Activated T-helper 1 cell treated with anti-CD3 and anti-CD28 coated beads, Interleukin-2, amount 50 U/mL, for 16 hours (primary cell): ENCODE measurements around the gene FOSL1.

Source experiments
- DNase-seq, 2 donors: peaks; one replicate each; pipeline ENCODE4 v3.0.0-alpha.2; 2020; ENCODE audit warnings: low read depth in 1 of 2, low spot score in 1 of 2

FOSL1 gene

DNA sequence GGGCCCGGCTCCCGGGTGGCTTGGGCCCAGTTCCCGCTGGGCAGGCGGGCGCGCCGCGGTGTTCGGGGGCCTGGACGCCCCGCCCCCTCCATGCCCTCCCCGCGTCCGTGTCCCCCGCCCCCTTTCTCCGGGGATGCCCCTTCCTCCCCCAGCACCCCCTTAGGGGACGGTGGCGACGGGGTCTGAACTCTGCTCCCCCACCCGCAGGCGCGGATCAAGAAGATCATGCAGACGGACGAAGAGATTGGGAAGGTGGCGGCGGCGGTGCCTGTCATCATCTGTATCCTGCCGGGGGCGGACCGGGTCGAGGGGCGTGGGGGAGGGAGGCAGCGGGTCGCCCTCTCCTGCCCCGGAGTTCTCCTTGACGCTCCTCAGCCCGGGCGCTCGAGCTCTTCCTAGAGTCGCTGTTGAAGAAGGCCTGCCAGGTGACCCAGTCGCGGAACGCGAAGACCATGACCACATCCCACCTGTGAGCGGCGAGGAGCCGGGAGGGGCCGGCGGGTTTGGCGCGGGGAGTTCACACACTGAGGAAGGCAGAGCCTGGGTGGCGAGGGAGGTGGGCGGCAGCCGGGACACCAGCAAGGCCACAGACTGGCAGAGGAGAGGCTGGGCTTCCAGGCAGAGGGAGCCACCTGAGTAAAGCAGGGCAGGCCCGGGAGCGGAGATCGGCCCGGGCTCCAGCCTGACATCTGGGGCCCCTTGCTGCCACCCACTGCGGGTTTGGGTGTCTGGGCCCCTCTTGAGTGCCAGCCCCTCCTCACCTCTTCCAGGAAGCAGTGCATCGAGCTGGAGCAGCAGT lies 19.6 kb upstream of the FOSL1 start:
- DNase-seq = peak in 1 of 2 donors; percentile 28

DNA sequence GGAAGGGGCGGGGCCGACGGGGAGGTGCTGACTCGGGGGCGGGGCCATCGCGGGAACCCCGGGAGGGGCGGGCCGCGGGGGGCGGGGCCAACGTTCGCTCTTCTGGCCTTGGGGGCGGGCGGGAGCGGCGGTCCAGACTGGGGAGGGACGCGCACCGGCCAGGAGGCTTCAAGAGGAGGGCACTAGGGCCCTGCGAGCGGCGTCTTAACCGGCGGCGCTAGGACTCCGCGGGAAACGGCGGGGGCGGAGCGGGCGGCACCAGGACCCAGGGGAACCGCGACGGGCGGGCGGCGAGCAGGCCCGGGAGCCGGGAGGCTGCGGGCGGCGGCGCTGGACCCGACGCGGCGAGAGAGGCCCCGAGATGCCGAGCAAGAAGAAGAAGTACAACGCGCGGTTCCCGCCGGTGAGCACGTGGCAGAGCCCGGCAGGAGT lies 19.0 kb upstream of the FOSL1 start, which contains the start of gene DRAP1:
Gene DRAP1, plus strand, starts transcription at position 286 of the 432 bp plus-strand sequence. Its CDS starts 76 bp downstream, at position 362.
- DNase-seq = peak; percentile 98 to 100

DNA sequence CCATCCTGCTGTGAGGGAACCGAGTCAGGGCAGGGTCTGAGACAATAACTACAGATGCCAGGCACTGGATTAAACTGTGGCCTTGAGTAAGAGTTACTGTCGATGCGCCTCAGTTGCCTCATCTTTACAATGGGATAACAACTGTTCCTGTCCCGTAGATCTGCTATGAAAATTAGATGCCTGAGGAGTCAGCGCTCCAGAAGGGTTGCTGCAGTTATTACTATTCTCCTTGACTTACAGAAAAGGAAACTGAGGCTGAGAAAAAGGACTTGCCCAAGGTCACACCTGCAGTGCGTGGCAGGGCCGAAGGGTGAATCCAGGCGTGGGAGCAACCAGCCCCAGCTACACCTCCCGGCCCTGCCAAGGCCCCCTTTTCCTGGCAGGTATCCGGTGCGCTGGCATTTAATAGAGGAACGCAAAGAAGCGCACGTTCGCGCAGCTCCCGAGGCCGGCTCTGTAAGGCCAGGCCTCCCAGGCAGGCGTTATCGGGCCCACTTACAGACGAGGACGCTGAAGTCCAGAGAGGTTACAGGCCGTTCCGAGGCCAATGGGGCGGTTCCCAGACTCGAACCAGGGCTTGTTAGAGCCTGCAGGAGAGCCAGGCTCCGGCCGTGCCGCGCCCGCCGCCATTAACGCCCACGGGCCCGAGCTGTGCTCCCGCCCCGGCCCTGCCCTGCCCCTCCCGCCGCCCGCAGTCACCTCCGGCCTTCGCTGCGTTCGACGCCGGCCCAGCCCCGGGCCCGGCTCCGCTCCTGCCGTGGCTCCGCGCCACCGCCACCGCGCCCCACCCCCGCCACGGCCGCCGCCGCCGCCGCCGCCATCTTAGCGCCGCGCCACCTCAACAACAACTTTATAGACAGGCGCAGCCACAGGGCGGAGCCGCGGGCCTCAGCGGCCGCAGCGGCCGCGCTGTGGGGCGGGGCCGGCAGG lies 18.3 kb upstream of the FOSL1 start, which contains the start of gene C11orf68:
Gene C11orf68, minus strand, starts transcription at position 852 of the 930 bp plus-strand sequence. Its CDS starts 31 bp downstream, at position 821.
- peak in 1 of 2 donors; percentile 10 for DNase-seq

DNA sequence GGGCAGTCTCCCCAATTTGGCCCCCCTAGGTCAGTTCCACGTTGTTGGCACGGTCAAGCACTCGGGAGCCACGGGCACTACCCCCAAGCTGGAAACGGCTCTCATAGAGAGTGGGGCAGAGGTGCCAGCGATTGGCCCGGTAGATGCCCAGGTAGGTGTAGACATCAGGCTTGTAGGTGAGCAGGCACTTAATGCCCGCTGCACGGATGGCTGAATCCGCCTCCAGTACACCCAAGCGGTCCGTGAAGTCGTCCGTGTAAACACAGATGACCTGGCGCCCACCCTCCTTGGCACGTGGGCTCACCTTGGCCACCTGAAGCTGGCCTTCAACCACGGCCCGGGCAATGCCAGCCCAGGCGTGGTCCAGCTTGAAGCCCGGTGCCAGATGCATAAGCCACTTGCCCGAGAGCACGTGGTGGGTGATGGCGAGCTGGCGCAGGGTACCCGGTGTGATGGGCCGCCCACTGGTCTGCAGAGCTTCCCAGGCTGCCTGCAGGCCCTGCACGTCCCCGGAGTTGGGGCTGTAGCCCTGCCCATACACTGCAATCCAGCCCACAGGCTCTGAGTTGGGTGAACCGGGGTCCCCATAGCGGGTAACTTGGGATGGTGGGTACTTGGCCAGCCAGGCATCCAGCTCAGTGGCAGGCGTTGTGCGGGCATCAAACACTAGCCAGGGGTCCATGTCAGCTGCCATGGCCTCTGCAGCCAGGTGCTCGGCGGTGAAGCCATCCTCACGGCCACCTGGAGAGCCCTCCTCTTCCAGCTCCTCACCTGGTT lies 17.4 kb upstream of the FOSL1 start:
- no peak for DNase-seq

DNA sequence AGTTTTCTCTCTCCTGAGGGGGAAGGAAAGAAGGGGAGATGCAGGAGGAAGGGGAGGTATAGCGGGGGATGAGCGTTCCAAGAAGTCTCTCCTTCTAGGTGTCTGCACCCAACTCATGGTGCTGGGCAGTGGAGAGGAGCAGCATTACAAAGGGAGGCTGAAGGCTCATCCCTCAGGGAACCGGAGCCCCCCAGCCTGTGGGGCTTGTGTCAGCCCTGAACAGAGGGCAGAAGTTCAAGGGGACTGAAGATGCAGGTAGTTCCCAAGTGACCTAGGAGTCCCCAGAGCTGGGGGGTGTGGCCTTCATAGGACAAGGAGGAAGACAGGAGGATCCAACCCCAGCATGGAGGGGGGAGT lies 16.9 kb upstream of the FOSL1 start:
- DNase-seq = no peak

DNA sequence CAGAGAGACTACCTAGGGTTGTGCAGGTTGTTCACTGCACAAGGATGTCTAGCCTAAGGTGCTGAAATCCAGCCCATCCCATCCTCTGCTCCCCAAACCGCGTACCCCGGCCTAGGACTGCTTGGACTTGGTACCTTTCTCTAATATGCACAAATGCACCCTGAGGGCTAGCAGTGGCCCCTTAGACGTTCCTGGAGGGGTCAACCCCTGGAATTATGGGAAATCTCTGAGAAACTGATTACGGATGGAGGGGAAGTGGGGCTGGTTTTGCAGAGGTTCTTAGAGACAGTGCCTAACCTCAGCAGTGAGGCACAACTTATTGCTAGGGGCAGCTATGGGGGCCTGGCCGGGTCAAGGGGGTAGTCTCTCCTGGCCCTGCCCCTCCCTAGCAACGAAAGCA lies 16.2 kb upstream of the FOSL1 start:
- no peak for DNase-seq

DNA sequence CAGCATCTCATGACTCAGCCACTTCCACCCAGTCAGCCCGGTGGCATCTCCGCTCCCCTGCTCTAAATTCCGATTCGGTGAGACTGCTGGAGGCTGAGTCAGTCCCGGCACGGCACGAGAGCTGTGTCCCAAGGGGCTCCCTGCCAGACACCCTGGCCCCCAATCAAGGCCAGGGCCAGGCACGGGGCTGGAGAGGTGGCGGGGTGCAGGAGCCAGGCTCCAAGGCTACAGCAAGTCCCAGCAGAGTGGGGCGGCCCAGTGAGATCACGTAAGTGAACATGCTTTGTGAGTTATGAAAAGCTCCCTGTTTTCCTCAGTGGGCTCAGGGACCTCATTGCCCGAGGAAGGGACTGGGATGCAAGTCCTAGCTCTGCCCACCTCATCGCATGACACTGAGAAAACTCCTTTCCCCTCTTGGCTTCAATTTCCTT lies 15.6 kb upstream of the FOSL1 start:
- DNase-seq = no peak

DNA sequence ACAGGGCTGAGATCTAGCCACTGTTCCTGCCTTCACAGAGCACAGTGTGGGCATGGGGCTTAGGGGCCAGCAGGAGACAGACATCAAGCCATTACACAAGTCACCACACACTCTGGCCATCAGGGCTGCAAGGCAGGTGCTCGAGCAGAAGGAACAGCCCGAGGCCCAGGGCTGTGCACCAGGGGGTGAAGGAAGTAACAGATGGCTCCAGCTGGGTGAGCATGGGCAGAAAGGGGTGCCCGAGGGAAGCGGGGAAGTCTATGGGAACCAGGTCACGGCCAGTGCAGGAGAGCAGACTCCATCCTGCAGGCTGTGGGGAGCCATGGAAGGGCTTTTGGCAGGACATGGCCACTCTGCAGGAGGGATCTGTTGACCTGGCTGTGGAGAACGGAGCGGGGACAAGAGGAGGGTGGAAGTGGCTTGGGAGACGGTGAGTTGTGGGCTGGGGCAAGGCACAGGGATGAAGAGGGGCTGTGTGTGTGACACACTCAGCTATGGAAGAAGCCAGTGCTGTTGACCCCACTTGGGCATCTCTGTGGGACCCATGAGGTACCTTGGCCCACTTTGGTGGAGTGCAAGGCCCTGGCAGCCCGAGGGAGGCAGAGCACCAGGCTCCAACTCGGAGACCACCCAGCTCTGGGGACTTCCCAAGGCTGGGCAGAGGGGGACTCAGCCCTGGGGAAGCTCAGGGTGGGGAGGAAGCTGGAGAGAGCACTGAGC lies 15.1 kb upstream of the FOSL1 start:
- DNase-seq = no peak

DNA sequence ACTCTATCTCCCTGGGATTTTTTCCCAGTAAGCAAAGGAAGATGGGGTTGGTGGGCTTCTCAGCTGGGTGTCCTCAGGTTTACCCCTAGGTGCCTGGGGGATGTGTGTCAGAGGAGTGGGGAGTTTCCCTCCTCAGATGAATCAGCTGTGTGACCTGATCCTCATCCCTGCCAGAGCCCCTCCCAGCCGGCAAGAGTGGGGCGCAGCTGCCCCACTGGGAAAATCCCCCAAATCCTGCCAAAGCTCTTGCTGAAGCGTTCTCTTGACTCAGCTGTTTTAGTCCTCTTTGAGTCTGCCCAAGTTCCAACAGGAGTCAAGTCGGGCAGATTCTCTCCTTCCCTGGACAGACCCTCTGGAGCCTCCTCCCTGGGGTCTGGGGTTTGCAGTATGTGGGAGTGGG lies 12.7 kb upstream of the FOSL1 start:
- no peak for DNase-seq

DNA sequence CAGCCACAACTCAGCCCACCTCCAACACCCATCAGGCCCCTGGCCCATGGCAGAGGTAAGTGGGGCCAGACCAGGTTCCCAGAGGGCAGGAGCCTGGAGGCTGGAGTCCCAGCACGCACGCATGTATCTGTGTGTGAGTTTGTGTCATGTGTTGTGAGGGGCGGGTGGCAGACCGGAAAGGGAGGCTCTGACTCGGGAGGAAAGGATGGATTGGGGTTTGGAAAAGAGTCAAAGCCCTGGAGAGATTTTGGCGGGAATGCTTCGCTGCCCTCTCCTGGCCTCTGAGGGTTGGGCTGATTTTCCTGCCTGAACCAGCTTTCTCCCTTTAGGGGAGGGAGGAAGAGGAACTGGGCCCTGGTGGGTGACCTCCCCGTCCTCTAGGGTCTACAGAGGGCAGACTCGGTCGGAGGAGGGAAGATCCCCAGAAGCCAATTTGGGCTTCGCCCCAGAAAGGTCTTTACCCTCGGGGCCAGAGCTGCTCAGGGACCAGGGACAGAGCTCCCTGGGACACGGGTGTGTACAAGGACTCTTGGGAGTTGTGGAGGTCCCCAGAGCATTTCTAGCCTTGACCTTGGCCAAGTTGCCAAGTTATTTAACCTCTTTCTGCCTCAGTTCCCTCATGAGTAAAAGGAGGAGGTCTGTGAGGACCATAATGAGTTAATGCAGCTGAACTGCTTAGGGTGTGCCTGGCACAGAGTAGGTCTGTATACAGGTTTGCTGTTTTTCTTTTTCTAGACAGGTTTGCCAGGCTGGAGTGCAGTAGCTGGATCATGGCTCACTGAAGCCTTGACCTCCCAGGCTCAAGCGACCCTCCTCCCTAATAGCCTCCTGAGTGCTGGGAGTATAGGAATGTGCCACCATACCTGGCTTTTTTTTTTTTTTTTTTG lies 11.7 kb upstream of the FOSL1 start:
- no peak for DNase-seq

DNA sequence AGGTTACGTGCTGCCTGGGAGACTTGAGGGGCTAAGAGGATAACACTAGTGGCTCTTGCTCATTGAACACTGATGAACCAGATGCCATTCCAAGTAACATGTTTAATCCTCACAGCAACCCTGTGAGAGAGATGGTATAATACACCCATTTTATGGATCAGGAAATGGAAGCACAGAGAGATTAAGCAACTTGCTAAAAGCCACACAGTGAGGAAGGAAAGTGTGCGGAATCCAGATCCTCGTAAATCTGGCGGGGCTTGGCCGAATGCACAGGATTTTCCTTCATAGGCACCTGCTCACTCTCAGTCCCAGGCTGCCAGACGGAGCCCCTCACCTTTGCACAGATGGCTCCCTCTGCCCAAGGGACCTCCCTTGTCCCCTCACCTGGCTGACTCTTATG lies 7.7 kb upstream of the FOSL1 start:
- DNase-seq = no peak

DNA sequence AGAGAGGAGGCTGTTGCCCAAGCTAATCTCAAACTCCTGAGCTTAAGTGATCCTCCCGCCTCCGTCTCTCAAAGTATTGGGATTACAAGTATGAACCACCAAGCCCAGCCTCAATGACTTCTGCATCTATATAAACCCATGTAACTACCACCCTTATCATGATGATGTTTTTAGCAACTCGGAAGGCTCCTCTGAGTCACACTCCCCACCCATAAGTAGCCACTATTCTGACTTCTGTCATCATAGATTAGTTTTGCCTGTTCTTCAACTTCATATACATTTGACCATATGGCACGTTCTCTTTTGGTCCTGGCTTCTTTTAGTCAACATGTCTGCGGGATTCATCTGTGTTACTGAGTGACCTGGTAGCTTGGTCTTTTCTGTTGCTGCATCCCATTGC lies 6.4 kb upstream of the FOSL1 start:
- DNase-seq = no peak

DNA sequence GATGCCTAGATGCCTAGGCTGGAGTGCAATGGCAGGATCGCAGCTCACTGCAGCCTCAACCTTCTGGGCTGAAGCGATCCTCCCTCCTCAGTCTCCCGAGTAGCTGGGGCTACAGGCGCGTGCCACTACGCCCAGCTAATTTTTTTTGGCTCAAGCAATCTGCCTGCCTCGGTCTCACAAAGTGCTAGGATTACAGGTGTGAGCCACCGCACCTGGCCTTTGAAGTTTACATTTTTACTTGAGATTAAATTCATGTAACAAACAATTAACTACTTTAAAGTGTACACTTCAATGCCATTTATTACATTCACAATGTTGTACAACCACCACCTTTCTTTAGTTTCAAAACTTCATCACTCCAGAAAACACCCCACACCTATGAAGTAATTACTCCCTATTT lies 3.5 kb upstream of the FOSL1 start:
- DNase-seq = no peak

DNA sequence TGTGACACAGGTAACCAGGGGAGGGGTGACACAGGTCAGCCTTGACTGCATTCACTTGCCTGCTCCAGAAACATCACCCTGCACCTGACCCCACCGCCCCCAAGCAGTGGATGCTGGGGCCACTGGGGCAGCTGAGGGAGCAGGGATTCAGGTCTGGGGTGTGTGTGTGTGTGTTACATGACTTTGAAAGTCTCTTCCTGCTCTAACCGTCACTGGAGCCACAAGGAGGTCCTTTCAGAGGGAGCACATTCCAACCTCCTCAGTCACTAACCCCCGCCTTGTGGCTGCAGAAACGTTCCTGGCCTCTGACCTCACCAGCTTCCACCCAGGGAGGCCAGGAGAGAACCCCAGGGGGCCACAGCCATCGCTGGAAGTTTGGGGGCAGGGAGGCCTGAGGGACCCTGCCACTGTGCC lies 2.9 kb upstream of the FOSL1 start:
- no peak for DNase-seq

DNA sequence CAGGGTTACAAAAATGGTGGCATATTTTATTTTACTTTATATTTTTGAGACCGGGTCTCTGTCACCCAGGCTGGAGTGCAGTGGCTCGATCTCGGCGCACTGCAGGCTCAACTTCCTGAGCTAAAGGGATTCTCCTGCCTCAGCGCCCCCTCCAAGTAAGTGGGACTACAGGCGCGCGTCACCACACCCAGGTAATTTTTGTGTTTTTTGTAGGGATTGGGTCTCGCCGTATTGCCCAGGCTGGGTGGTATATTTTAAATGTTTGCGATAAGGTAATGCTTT lies 652 bp upstream of the FOSL1 start:
- DNase-seq = no peak

DNA sequence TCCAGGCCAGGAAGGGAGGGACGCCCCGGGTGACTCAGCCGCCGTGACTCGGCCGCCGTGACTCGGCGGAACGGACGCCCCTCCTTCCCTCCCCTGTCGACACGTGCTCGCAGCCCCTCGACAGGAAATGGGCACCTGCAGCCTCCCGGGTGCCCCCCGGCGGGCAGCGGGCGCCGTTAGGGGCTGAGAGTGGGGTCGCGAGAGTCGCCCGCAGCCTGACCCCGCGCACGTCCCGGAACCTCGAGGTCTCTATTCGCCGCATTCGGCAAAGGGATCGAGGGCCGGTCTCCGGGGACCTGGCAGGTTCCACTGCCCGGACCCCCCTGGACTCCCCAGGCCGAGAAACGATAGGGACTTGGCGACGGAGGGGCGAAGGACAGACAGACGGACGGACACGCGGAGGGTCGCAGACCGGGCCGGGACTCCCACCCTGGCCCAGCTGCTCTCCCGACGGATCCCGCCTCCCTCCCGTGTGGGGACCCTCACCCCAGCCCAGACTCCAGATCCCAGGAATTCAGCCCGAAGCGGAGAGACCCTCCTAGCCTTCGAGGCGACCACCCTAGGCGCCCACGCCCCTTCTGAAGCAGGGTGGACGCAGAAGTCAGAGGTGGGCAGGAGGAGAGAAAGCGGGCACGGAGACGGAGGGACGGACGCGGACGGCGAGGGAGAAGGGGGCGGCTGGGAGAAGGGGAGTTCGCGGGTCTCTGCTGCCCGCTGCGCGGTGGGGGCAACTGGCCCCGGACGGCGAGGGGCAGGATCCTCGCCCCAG lies 648 bp downstream of the FOSL1 start:
- peak in 1 of 2 donors; percentile 64 for DNase-seq

DNA sequence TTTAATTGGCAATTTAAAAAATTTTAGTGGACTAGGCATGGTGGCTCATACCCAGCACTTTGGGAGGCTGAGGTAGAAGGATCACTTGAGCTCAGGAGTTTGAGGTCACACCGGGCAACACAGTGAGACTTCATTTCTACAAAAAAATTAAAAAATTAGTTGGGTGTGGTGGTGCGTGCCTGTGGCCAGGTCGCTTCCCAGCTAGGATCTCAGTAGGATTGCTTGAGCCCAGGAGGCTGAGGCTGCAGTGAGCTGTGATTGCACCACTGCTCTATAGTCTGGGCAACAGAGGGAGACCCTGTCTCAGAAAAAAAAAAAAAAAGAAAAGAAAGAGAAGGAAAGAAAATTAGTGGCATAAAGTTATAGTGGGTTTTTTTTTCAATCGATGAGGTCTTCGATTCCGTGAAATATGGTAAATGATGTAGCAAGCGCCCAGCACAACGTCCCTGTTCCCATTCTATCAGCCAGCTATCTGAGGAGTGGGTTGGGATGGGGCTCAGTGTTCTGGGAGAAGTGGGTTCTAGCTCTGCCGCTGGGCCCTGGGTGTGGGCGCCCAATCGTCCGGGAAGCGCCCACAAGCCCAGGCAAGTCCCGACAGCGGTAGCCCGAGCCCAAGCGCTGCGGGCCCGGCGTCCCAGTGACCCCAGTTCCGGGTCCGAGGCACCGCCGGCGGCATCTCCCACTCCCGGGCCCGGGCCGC lies 1.4 kb downstream of the FOSL1 start:
- DNase-seq = no peak

DNA sequence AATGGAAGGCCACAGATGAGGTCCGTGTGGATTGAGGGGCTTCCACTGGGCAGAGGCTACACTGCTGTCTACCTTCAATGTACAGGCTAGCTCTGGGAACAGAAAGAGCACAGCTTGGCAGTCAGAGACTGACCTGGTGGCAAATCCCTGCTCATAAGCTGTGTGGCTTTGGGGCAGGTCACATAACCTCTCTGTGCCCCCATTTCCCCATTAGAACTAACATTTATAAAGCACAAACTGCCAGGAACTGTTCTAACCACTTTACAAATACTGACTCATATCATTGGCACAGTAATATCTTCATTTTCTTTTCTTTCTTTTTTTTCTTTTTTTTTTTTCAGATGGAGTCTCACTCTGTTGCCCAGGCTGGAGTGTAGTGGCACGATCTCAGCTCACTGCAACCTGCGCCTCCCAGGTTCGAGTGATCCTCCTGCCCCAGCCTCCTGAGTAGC lies 3.1 kb downstream of the FOSL1 start:
- DNase-seq = no peak
